Thyroid gland (tissue), 4 donors: Measurements from ENCODE around the gene PTPRH.

Source experiments
- POLR2A ChIP-seq, 2 donors: fragments of 450-650 bp; IDR thresholded peaks; one replicate each; pipeline ENCODE4 v1.6.1; 2017; ENCODE audit warnings: antibody characterized with exemption in 2 of 2, mild to moderate bottlenecking in 2 of 2, moderate library complexity in 1 of 2
- TF ChIP-seq, protein P1 (sequence below), 6 experiments: fragments of 200-600 bp in 3 of 6; fragments of 450-650 bp in 3 of 6; sonication (generic) in 3 of 6; IDR thresholded peaks; one replicate each; pipeline ENCODE4 v1.5.1; 2016 to 2019; ENCODE audit warnings: antibody characterized with exemption in 6 of 6, mild to moderate bottlenecking in 2 of 6, inconsistent platforms in 1 of 6, moderate library complexity in 1 of 6

DNA sequence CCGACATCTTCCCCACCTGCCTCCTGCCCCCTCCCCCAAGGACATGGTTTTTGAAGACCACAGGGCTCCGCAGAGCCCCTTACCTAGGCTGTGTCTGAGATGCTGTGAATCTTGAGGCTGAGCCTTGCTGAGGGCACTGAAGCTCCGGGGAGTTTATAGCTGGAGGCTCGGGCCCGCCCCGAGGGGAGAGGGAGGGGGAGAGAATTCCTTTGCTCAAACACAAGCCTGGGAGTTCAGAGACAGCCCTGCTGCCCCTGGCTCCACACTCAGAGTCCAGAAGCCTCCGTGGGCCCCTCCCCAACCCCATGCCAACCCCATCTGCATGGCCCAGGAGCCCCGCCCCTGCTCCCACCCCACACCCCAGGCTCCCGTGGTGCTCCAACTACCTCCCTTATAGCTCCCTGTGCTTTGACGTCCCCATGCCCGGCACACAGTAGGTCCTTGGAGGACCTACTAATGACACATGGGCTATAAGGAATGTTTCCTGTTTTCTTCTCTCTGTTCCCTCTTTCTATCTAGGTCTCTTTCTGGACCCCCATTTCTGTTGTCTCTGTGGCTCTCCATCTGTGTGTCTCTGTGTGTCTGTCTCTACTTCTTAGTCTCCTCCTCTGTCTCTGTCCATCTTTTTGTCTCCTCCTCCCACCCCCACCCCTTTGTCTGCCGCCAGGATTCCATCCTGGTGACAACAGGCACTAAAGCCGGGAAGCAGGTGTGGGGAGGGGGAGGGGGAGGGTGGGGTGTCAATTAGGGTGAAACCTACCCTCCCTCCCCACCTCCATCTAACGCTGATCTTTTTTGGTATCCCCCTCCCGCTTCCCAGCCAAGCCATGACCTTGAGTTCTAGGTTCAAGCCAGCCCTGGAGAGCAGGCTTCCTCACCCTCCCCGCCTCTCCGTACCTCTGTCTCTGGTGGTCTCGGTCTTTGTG is 60.0 kb downstream of the PTPRH start, which contains the start of gene TNNT1:
- TF ChIP-seq, protein P1, sequence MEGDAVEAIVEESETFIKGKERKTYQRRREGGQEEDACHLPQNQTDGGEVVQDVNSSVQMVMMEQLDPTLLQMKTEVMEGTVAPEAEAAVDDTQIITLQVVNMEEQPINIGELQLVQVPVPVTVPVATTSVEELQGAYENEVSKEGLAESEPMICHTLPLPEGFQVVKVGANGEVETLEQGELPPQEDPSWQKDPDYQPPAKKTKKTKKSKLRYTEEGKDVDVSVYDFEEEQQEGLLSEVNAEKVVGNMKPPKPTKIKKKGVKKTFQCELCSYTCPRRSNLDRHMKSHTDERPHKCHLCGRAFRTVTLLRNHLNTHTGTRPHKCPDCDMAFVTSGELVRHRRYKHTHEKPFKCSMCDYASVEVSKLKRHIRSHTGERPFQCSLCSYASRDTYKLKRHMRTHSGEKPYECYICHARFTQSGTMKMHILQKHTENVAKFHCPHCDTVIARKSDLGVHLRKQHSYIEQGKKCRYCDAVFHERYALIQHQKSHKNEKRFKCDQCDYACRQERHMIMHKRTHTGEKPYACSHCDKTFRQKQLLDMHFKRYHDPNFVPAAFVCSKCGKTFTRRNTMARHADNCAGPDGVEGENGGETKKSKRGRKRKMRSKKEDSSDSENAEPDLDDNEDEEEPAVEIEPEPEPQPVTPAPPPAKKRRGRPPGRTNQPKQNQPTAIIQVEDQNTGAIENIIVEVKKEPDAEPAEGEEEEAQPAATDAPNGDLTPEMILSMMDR (IDR thresholded peaks at IDR 0.05): no peak
- TF ChIP-seq POLR2A (IDR thresholded peaks at IDR 0.05): no peak
